COLO668 (cell line): ENCODE measurements around the gene AXIN2.

Source experiments
- DNase-seq: peaks from one replicate; lab custom pipeline; 2025; ENCODE audit not compliant: unreplicated experiment; lab: John Stamatoyannopoulos, UW

The AXIN2 gene

DNA sequence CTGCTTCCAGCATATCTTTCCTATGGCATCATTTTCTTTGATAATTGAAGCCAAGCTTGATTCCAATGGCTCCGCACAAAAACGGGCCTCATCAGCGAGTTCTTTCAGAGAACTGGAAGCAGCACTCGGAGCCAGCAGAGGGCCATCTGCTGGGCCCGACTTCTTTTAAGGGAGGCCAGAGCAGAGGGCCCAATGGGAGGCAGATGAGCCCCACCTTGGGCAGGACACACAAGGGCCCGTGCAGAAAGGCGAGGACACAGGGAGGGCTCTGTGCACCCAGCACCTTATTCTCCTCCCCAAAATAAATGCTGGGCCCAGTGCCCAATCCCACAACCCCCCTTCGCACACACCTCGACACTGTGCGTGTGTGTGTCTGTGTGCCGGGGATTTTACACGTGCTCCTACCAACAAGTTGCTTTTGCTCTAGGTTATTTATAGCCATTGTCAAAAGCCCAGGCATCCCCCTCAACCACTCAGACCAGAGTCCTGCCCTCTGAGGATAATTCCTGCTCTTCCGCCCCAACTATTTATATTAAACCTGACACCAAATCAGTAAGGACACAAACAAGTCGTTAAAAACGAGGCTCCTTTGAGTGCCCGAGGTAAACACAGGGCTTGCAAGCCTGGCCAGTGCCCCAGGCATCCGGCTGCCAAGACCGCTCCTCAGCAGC lies 6.8 kb downstream of the AXIN2 start:
- peak; percentile 52 for DNase-seq

DNA sequence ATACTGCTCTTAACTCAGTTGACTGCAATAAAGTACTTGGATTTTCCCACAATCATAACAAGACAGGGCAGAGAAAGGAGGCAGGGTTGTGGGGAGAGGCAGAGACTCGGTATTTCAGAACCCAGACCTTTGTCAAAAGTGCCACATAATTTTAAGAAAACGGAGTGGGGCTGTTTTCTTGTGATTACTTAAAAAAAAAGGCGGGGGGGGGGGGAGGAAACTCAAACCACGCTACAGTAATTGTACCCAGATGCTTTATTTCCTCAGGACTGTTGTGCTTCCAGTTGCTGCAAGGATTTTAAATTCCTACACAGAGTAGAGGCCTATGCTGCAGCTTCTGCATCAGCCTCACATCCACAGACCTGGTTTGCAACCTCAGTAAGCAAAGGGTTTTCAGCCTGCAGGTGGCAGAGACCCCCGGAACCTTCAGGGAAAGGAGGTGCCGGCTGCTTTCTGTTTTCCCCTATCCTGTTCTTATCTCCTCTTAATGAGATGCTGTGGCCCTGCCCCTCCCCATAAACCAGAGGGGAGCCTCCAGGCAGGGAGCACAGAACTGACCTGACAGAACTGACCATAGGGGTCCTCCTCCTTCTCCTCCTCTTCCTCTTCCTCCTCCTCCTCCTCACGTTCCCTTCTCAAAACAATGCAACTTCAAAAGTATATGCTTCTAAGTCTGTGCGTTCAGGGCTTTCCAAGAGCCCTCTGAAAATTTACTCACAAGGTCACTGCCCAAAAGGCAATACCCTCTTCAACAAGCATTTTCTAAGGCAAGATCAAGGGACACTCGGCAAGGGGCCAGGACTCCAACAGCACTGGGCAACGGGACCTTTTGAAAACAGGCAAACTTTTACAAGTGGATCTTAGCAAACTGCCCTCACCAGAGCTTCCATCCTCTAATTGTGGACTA lies 7.5 kb downstream of the AXIN2 start:
- DNase-seq: no peak

DNA sequence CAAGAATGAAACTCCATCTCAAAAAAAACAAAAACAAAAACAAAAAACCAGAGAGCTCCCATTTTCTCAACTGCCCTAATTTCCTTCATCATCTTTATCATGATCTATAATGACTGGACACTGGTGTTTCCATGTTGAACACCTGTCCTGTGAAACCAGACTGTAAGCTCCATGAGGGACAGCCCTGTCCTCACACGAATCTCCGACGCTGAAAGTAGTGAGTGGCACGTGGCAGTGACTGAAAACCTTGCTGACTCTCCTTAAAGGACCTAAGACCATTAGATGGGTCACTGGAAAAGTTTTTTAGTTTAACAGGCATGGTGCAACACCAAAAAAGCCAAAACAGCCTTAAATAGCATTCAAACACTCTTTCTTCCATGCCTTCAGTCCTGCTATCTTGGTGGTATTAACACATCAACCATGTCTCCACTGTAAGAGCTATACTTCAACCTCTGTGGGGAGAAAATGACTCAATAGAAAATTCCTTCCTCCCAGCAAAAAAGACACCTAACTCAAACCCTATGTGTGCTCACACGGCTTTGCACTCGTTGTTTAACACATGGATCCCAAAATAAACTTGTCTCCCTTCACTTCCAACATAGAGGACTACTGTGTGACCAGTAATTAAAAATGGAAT lies 8.3 kb downstream of the AXIN2 start:
- no peak for DNase-seq

DNA sequence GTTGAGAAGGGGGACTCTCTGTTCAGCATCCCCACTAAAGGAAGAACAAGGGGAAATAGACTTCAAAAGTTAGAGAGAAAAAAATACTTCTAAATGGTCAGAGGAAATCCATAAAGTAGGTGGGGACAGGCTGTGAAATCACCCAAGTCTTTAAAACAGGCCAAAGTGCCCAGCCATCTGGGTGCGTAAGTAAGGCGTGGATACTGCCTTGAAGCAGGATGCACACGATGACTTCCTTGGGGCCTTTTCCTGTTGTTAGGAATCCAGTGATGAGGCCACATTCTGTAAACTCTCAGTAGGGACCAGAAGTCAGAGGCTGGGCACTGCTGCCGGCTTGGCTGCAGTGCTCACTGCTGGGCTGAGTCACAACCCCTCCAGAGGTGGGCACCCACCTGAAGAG lies 9.2 kb downstream of the AXIN2 start:
- DNase-seq: no peak

DNA sequence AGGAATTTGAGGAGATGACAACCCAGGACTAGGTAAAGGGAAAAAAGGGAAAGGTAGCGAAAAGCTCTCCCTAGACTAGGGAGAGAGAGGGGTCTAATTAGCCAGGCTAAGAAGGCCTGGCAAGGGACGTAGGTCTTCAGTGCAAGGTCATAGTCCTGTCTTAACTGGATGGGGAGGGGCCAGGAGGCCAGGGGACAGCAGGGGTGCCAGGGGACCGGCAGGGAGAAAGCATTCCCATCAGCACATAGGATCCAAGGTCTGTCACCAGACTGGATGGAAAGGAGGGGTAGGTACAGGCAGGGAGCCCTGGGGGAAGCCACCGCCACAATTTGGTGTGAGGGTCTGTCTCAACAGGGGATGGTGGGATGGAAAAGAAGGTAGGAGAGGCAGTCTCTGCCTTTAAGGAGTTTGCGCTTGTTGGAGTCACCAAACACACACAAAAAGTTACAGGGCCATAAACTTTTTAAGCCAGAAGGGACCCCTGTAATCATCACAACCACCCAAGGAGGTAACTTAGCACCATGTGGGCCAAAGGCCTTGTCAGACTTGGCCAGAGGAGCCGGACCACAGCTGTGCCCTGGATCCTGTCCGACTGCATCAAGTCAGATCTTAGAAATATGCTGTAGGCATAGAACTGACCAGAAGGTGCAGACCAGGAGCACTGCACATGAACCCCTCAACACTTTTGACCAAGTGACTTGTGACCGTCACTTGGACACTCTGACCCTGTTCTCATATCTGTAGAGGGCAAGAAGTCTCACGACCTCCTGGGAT lies 10.0 kb downstream of the AXIN2 start:
- no peak for DNase-seq

DNA sequence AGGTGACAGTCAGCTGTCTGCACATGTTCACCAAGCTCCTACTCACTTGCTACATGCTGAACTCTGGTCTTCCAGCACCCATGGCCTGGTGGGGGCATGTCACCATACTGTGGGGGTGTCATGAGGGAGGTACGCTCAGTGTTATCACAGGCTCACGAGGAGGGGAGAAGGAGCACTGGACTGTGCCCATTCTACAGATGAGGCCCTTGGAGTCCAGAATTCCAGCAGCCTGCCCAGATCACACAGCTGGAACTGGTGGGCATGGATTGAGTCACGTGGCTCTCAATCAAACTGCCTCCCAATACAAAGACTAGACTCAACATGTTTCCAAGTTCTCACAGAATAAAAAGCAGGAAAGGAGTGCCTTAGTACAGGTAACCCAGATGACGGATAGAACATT lies 10.7 kb downstream of the AXIN2 start:
- no peak for DNase-seq

DNA sequence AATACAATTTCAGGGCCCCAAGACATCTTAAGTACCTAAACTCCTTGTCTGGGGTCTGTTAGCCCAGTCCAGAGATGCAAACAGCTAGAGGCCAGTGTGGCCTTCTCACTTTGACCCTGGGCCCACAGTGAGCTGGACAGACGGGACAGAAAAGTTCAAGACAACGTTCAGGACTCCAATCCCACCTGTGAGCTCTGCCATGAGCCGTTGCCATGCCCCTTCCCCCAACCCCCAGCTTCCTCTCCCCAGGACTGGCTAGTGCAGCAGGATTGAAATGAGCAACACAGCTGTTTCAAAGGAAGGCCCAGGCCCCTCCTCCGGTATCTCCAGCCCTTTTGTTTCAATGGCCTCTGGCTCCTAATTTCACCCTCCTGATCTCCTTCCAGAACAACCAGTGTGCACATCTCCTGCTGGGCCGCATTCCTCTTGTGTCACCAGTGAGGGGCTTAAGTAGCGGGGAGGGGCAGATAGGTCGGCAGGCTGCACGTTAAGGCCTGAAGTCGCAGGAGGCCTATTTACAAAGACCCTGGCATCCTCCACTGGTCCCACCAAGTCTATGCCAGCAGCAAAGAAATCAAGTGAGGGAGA lies 11.3 kb downstream of the AXIN2 start:
- no peak for DNase-seq

DNA sequence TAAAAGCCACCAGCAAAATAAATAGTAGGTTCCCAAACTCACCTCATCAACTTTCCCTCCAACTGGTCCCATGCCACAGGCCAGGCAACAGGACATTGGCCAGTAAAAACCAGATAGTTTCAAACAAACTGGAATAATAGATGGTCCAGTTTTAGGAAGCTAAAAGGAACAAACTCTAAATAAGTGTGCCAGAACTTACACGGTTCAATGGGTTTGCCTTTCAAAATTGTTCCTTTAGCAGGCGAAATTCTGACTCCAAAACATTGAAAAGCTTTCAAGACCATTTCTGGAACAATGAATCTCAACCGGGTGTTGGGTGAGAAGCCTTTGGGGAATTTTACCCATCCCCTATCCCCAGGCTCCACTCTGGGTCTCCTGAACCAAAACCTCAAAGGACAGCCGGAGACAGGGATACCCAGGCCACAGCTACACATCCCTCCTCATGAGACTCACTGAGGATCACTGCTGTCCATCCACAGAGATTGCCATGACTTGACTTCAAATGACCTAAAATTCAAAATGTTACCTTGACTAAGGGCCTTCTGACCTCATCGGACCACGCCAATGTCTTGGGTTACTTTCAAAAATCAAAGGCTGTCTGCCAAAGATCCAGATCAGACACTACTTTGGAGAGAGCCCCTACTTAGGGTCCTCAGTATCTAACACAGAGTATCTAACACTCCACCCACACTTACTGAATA lies 13.0 kb downstream of the AXIN2 start:
- DNase-seq: no peak

DNA sequence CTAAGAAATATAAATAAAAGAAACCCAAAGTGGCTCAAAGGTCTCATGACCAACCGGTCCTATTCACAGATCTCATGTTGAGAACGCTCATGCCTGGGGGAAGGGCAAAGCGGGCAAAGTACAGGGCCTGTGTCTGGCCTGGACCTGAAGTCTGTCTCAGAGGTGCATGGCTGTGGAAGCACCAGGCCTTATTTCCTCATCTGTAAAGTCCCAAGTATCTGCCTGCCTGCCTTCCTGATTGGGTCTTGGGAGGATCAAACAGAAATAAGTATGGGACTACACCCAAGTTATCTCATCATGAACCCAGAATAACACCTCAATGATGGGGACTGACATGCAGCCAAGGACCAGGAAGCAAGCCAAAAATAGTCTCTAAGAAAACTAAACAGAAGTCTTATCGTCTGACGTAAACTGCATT lies 14.2 kb downstream of the AXIN2 start:
- DNase-seq: no peak

DNA sequence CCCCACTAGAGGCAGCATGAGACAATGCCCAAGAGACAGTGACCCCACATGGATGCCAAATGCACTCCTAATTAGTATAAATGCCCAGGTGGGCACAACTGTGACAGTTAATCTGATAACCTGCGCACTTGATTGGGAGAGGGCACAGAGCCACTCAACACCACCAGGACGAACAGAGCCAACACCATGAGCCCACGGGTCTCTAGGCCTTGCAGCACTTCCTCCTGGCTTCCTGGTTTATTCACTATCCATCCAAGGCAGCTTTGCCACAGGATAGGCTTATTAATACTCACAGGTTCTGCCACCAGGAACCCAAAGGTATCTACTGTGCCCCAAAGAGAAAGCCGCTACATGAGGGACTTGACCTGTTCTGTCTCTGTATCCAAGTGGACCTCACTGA lies 14.9 kb downstream of the AXIN2 start:
- no peak for DNase-seq

DNA sequence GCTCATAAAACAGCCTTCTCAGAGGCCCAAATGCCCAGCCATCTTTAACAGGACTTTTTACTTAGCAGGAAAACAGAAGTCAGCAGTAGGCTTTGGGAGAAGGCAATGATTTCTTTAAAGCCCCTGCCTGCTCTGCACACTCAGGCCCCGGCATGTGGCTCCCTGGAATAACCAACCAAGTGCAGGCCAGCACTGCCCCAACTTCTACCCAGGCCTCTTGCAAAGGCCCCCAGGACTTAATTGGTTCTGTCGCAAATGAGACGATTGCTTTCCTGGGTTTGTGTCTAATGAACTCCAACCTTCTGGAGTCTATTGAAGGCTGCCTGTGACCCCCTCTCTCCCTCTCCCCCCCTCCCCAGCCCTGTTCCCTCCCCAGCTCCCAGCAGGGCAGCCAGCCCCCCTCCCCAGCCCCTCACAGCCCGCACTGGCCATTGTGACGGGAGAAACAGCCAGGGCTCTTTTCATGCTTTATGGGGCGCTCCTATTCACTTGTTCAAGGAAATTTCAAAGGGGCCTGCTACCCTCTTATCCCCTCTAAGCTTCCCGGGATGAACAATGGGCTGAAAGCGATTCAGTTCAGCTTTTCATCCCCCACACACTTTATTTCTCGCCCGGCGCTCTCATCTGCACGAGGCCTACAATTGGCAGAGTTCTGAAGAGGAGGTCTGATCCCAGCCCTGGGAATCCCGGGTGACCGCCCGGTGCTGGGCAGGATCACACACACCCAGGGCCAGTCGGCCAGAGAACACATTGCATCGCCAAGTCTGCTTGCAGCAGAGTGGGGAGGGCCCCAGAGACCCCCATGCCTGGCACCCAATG lies 15.5 kb downstream of the AXIN2 start:
- DNase-seq: no peak

DNA sequence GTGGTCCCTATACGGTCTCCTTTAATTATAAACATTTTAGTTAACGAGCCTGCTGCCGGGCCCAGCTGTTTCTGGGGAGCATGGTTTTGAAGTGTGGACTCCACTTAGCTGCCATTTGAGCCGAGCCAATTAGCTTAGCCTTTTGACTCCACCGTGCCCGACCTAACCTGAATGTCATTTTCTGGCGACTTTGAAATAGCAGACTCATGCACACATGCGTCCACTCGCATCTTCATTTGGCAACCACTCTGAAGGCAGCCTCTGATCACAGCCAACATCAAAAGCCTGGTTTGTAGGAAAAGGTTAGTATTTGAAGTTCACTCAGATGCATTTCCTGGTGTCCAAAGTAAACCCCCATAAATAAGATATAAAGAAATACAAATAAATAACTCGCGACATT lies 16.8 kb downstream of the AXIN2 start:
- no peak for DNase-seq

DNA sequence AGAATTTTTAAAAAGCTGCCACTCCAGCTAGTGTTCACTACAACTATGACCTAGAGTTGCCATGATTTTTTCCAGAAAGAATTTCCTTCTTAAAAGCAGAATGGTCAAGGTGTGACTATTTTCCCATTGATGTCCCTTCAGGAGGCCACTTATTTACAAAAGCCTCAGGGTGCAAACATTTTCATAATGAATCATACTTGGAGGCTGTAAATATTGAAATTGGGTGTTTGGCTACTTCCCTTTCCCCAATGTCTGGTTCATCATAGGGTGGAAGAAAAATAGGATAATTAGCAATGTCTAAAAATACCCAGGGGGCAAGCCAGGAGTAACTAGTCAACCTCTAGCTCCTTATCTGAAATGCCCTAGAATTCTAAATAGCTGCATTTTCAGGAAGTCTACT lies 18.8 kb downstream of the AXIN2 start:
- no peak for DNase-seq

DNA sequence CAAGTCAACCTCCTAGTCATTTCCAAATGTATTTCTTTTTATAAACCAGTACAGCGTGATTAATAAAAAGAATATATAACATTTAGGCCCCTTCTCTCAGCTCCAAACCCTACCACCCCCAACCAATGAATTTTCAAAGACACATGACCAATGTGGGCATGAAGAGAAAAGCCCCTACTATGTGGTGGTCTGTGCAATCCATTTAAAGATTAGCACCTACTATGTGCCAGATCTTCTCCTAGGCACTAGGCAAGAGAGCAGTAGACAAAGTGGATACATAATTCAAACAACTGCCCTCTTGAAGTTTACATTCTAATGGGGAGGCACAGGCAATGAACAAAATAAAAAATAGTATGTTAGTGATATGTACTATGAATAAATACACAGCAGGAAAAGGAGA lies 19.4 kb downstream of the AXIN2 start:
- DNase-seq: no peak

DNA sequence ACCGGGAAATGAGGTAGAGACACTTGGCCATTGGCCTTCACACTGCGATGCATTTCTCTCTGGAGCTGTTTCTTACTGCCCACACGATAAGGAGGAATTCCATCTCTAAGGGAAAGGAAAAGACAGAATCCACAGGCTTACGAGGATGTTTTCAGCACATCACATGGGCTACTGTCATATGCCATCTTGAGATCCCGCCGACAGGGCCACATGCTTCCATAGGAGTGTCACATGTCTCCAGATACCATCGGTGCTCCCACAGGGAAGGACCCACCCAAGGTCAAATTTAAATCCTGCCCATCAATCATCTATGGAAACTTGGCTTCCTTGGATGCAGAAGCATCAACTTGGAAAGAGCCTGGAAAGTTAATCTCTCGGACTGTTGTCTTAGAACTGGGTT lies 20.0 kb downstream of the AXIN2 start:
- no peak for DNase-seq

DNA sequence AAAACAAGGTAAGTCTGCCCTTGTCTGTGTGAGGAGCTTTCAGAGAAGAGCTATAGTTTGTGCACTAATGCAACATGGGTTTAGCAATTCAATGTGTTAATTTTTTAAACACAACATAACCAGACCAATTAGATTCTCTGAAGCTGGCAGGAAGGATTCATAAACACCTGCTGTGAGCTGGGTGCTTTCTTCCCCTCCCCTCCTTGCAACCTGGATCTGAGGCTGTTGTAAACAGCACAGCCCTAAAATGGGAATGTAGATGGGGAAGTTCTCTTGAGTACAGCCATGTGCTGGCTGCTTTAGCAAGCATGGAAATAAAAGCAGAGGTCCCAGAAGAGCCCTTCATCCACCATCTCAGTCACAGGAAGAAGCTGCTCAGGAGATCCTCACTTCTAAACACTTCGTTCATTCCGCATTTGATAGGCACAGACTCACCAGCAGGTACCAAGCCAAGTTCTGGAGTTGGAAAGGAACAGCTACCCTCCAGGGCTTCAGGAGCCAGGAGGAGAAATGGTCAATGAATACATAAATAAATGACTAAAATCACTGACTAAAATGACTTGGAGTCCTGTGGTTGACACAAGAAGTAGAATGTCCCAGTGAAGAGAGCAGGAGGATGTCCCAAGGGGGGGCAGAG lies 21.7 kb downstream of the AXIN2 start:
- DNase-seq: no peak

DNA sequence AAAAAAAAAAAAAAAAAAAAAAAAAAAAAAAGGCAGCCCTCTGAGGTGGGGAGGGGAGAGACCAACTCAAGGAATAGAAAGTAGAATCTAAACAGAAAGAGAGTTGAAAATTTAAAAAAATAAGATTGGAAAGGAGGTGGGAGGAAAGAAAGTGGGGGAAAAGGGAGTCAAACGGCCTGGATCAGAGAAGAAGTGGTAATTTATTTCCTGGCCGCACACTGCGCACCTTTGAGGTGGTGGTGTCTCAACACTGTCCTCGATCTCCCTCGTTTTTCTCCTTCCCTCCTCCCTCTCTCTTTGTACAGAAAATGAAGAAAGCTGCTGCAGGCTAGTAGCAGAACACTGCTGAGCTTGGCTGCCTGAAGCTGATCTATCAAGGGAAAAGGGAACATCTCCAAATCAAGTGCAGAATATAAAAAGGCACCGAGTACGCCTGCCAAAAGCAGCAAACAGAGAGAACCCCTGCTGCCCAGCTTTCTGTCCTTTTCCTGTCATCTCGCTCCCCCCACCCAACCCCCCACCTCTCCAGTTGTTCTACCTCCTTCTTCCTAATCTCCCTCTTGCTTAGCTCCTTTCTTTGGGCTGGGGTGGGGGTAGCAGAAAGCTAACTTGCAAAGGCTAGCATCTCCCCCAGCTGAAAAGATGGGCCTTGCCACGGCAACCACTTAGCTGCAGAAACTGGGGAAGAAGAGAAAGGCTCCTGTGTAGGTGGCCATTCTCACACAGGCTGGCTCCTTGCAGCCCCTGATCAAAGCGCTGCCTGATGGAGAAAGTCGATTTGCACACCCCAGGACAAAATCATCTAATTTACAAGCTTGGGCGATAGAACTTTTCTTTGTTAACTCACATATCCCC lies 22.5 kb downstream of the AXIN2 start:
- no peak for DNase-seq
